Mesendoderm (in vitro differentiated cells): ENCODE results near the gene SQSTM1.
"Not testable (repeated sequence)": the region's sequence is repeated elsewhere in the genome, so short reads cannot be mapped to it uniquely, and the experiment has no call there.

ENCODE experiments used
- DNase-seq: peaks from one replicate; pipeline ENCODE4 v3.0.0; 2013
- H2AK5ac ChIP-seq: 2 replicates; pipeline ENCODE4 v1.6.1; 2013; ENCODE audit warnings: low read length, inconsistent platforms
- H2BK120ac ChIP-seq: 2 replicates; pipeline ENCODE4 v1.6.1; 2013; ENCODE audit warnings: low read depth, mild to moderate bottlenecking, low read length, moderate library complexity, mixed read lengths
- H2BK15ac ChIP-seq: replicated peaks from 2 replicates; pipeline ENCODE4 v1.6.1; 2013; ENCODE audit warnings: low read depth, mild to moderate bottlenecking, moderate library complexity
- H2BK5ac ChIP-seq: 2 replicates; pipeline ENCODE4 v1.6.1; 2013; ENCODE audit warnings: low read length, inconsistent platforms
- H3K18ac ChIP-seq: 2 replicates; pipeline ENCODE4 v1.6.1; 2013; ENCODE audit warnings: mild to moderate bottlenecking, low read length, mixed read lengths
- H3K23ac ChIP-seq: one replicate; pipeline ENCODE4 v1.6.1; 2013; ENCODE audit warnings: low read length
- H3K27ac ChIP-seq: 2 replicates; pipeline ENCODE4 v1.5.1; 2013; ENCODE audit warnings: low read depth, mild to moderate bottlenecking, inconsistent platforms, low read length, moderate library complexity
- H3K27me3 ChIP-seq: 2 replicates; pipeline ENCODE4 v1.6.1; 2013; ENCODE audit warnings: low read length, control low read depth, mild to moderate bottlenecking, inconsistent platforms; ENCODE audit not compliant: insufficient read depth, poor library complexity
- H3K36me3 ChIP-seq: 2 replicates; pipeline ENCODE4 v1.6.1; 2013; ENCODE audit warnings: low read length, inconsistent platforms; ENCODE audit not compliant: control insufficient read depth, insufficient read depth
- H3K4ac ChIP-seq: one replicate; pipeline ENCODE4 v1.6.1; 2013; ENCODE audit warnings: low read depth, mild to moderate bottlenecking, low read length, moderate library complexity
- H3K4me1 ChIP-seq: 2 replicates; pipeline ENCODE4 v1.6.1; 2013; ENCODE audit warnings: low read depth, low read length, inconsistent platforms; ENCODE audit not compliant: control insufficient read depth
- H3K4me2 ChIP-seq: 2 replicates; pipeline ENCODE4 v1.6.1; 2013; ENCODE audit warnings: low read length
- H3K4me3 ChIP-seq: 2 replicates; pipeline ENCODE4 v1.5.1; 2013; ENCODE audit warnings: mild to moderate bottlenecking, low read length
- H3K56ac ChIP-seq: one replicate; pipeline ENCODE4 v1.6.1; 2013; ENCODE audit warnings: low read length
- H3K79me1 ChIP-seq: 2 replicates; pipeline ENCODE4 v1.6.1; 2013; ENCODE audit warnings: low read length, inconsistent platforms
- H3K79me2 ChIP-seq: 2 replicates; pipeline ENCODE4 v1.6.1; 2013; ENCODE audit warnings: mild to moderate bottlenecking, low read length; ENCODE audit not compliant: control insufficient read depth, insufficient read depth
- H3K9ac ChIP-seq: 2 replicates; pipeline ENCODE4 v1.6.1; 2013; ENCODE audit warnings: low read length, inconsistent platforms
- H4K5ac ChIP-seq: one replicate; pipeline ENCODE4 v1.6.1; 2013; ENCODE audit warnings: low read length
- H4K8ac ChIP-seq: one replicate; pipeline ENCODE4 v1.6.1; 2013; ENCODE audit warnings: low read depth, mild to moderate bottlenecking, control low read depth, low read length, moderate library complexity
- WGBS: extraction: QIAGEN DNeasy Blood & Tissue Kit; methylation state at CpG from one replicate; pipeline ENCODE4 v1.1.7; 2013; ENCODE audit warnings: low lambda C conversion rate, missing lambda C conversion rate; ENCODE audit not compliant: insufficient coverage; ENCODE audit errors: extremely low coverage; 5-methylcytosine and 5-hydroxymethylcytosine counted together

Gene SQSTM1

GRCh38 chr5:179781846-179782245, 38.9 kb upstream of the SQSTM1 start:
- Histone ChIP-seq H3K4me3 (no peak overlapping the region), H3K79me2 (no peaks in the 10 kb centered on the region), H3K4me1 (no peaks in the 10 kb centered on the region), H3K4ac (no peak overlapping the region), H3K36me3 (peaks cover 2% of the 10 kb centered on the region), H3K18ac (no peak overlapping the region), H2BK120ac (no peak overlapping the region), H2BK15ac (no peak overlapping the region), H2AK5ac (no peak overlapping the region), H3K27ac (no peak overlapping the region), H2BK5ac (no peak overlapping the region), H3K79me1 (no peaks in the 10 kb centered on the region), H3K27me3 (no peaks in the 10 kb centered on the region), H4K8ac (no peak overlapping the region), H3K4me2 (no peak overlapping the region), H3K56ac (no peak overlapping the region), H3K23ac (no peak overlapping the region), H4K5ac (no peak overlapping the region), H3K9ac (no peak overlapping the region)
- WGBS: no CpG with 5 or more reads among the region's 4 CpGs
- DNase-seq: no peak

GRCh38 chr5:179783128-179783527, 37.6 kb upstream of the SQSTM1 start:
- H3K56ac ChIP-seq: no peak overlapping the region
- H3K79me1 ChIP-seq: no peaks in the 10 kb centered on the region
- no CpG with 5 or more reads among the region's 9 CpGs for WGBS
- no peak for DNase-seq
- no peak overlapping the region for H3K23ac ChIP-seq
- no peak overlapping the region for H3K9ac ChIP-seq
- peaks cover 2% of the 10 kb centered on the region for H3K36me3 ChIP-seq
- H2BK5ac ChIP-seq: no peak overlapping the region
- no peaks in the 10 kb centered on the region for H3K27me3 ChIP-seq
- no peak overlapping the region for H3K18ac ChIP-seq
- H3K4me3 ChIP-seq: no peak overlapping the region
- no peak overlapping the region for H2BK15ac ChIP-seq
- H3K4me1 ChIP-seq: no peaks in the 10 kb centered on the region
- H3K4me2 ChIP-seq: no peak overlapping the region
- no peak overlapping the region for H4K8ac ChIP-seq
- H2BK120ac ChIP-seq: no peak overlapping the region
- H3K27ac ChIP-seq: no peak overlapping the region
- no peak overlapping the region for H2AK5ac ChIP-seq
- no peaks in the 10 kb centered on the region for H3K79me2 ChIP-seq
- no peak overlapping the region for H3K4ac ChIP-seq
- H4K5ac ChIP-seq: no peak overlapping the region

GRCh38 chr5:179786861-179787260, 33.8 kb upstream of the SQSTM1 start:
- H3K4me3 ChIP-seq: no peak overlapping the region
- WGBS: no CpG with 5 or more reads among the region's 12 CpGs
- H3K4ac ChIP-seq: no peak overlapping the region

GRCh38 chr5:179788193-179788854, 32.4 kb upstream of the SQSTM1 start:
- Histone ChIP-seq H4K5ac (no peak overlapping the region), H3K4me3 (no peak overlapping the region), H3K79me2 (no peaks in the 10 kb centered on the region), H3K56ac (no peak overlapping the region), H2BK5ac (no peak overlapping the region), H3K18ac (no peak overlapping the region), H3K27ac (no peak overlapping the region), H2BK15ac (no peak overlapping the region), H3K23ac (no peak overlapping the region), H3K4me2 (no peak overlapping the region), H4K8ac (no peak overlapping the region), H3K9ac (no peak overlapping the region), H3K36me3 (no peaks in the 10 kb centered on the region), H3K79me1 (no peaks in the 10 kb centered on the region), H2BK120ac (no peak overlapping the region), H3K4ac (no peak overlapping the region), H2AK5ac (no peak overlapping the region), H3K27me3 (no peaks in the 10 kb centered on the region), H3K4me1 (no peaks in the 10 kb centered on the region)
- WGBS: no CpG with 5 or more reads among the region's 7 CpGs
- no peak for DNase-seq

More at GRCh38 chr5:179786861-179787260, 33.8 kb upstream of the SQSTM1 start:
- H3K18ac ChIP-seq: no peak overlapping the region
- no peaks in the 10 kb centered on the region for H3K27me3 ChIP-seq
- H2BK5ac ChIP-seq: no peak overlapping the region
- no peaks in the 10 kb centered on the region for H3K79me2 ChIP-seq
- H2AK5ac ChIP-seq: no peak overlapping the region
- H3K23ac ChIP-seq: no peak overlapping the region
- DNase-seq: no peak
- H3K4me2 ChIP-seq: no peak overlapping the region
- no peak overlapping the region for H4K5ac ChIP-seq
- no peaks in the 10 kb centered on the region for H3K4me1 ChIP-seq
- H2BK15ac ChIP-seq: no peak overlapping the region
- H3K27ac ChIP-seq: no peak overlapping the region
- no peak overlapping the region for H3K9ac ChIP-seq
- H3K56ac ChIP-seq: no peak overlapping the region
- H3K79me1 ChIP-seq: no peaks in the 10 kb centered on the region
- no peak overlapping the region for H4K8ac ChIP-seq
- no peaks in the 10 kb centered on the region for H3K36me3 ChIP-seq
- no peak overlapping the region for H2BK120ac ChIP-seq

- H3K4ac ChIP-seq, H2BK15ac ChIP-seq, H3K27ac ChIP-seq, H3K23ac ChIP-seq, H3K9ac ChIP-seq, H3K79me1 ChIP-seq, H4K5ac ChIP-seq, H4K8ac ChIP-seq, H3K79me2 ChIP-seq, H2AK5ac ChIP-seq, H3K4me2 ChIP-seq, H3K36me3 ChIP-seq, H3K18ac ChIP-seq, DNase-seq, H3K4me3 ChIP-seq, H2BK5ac ChIP-seq, H3K4me1 ChIP-seq, H2BK120ac ChIP-seq, H3K27me3 ChIP-seq, H3K56ac ChIP-seq: not testable (repeated sequence)
- WGBS: no CpG with 5 or more reads among the region's 9 CpGs
Measured at GRCh38 chr5:179789278-179789677, 31.4 kb upstream of the SQSTM1 start.
